ENCODE data around the gene SYDE1.
"Not testable (repeated sequence)": the region's sequence is repeated elsewhere in the genome, so short reads cannot be mapped to it uniquely, and the experiment has no call there.

SYDE1 gene

GRCh38 chr19:15107061-15108010 lies at the start of gene SYDE1:
SYDE1 (plus strand) TSS chr19:15107401; CDS start chr19:15107434, 33 bp downstream.
- Histone ChIP-seq H3K9me3 (ENCODE audit: control insufficient read depth, insufficient read depth, low read length) (no peaks in the 10 kb centered on the region), H3K4me3 (ENCODE audit: low read length) (peak within 1 kb of the TSS; percentile 68), H3K27me3 (ENCODE audit: control insufficient read depth, insufficient read depth, low read length) (no peaks in the 10 kb centered on the region), H3K36me3 (ENCODE audit: control insufficient read depth, insufficient read depth, low read length) (peaks cover 22% of the 10 kb centered on the region), H3K4me1 (ENCODE audit: control insufficient read depth, insufficient read depth, low read length) (no peaks in the 10 kb centered on the region; the same call in none of the 2 replicates), H3K27ac (ENCODE audit: low read length) (no peak within 1 kb of the TSS)
- WGBS (ENCODE audit: insufficient coverage, insufficient read length), result no CpG with 5 or more reads among the region's 78 CpGs
- no peak for DNase-seq (ENCODE audit: low read depth, low spot score)

- Histone ChIP-seq H3K36me3 (ENCODE audit: control insufficient read depth, insufficient read depth, low read length) (no peaks in the 10 kb centered on the region), H3K4me3 (ENCODE audit: low read length) (no peak overlapping the region), H3K27me3 (ENCODE audit: control insufficient read depth, insufficient read depth, low read length) (no peaks in the 10 kb centered on the region), H3K27ac (ENCODE audit: low read length) (no peak overlapping the region), H3K4me1 (ENCODE audit: control insufficient read depth, insufficient read depth, low read length) (no peaks in the 10 kb centered on the region), H3K9me3 (ENCODE audit: control insufficient read depth, insufficient read depth, low read length) (no peaks in the 10 kb centered on the region)
- DNase-seq (ENCODE audit: low read depth, low spot score), result no peak
- WGBS (ENCODE audit: insufficient coverage, insufficient read length), result no CpG with 5 or more reads among the region's 12 CpGs
Measured at GRCh38 chr19:15062036-15062435, 45.2 kb upstream of the SYDE1 start.

- WGBS (ENCODE audit: insufficient coverage, insufficient read length), result no CpG with 5 or more reads among the region's 4 CpGs
- H3K27ac ChIP-seq (ENCODE audit: low read length); H3K4me3 ChIP-seq (ENCODE audit: low read length); H3K27me3 ChIP-seq (ENCODE audit: control insufficient read depth, insufficient read depth, low read length); H3K4me1 ChIP-seq (ENCODE audit: control insufficient read depth, insufficient read depth, low read length); DNase-seq (ENCODE audit: low read depth, low spot score); H3K9me3 ChIP-seq (ENCODE audit: control insufficient read depth, insufficient read depth, low read length); H3K36me3 ChIP-seq (ENCODE audit: control insufficient read depth, insufficient read depth, low read length): not testable (repeated sequence)
Measured at GRCh38 chr19:15070386-15070785, 36.8 kb upstream of the SYDE1 start.

GRCh38 chr19:15072930-15073647 lies 34.1 kb upstream of the SYDE1 start:
- WGBS (ENCODE audit: insufficient coverage, insufficient read length), result no CpG with 5 or more reads among the region's 23 CpGs
- DNase-seq (ENCODE audit: low read depth, low spot score), result no peak
- H3K4me1 ChIP-seq (ENCODE audit: control insufficient read depth, insufficient read depth, low read length), result no peaks in the 10 kb centered on the region
- H3K27me3 ChIP-seq (ENCODE audit: control insufficient read depth, insufficient read depth, low read length), result no peaks in the 10 kb centered on the region
- no peaks in the 10 kb centered on the region for H3K36me3 ChIP-seq (ENCODE audit: control insufficient read depth, insufficient read depth, low read length)
- no peak overlapping the region for H3K27ac ChIP-seq (ENCODE audit: low read length)
- H3K4me3 ChIP-seq (ENCODE audit: low read length), result no peak overlapping the region
- no peaks in the 10 kb centered on the region for H3K9me3 ChIP-seq (ENCODE audit: control insufficient read depth, insufficient read depth, low read length)

GRCh38 chr19:15074371-15074770 lies 32.8 kb upstream of the SYDE1 start:
- Histone ChIP-seq H3K4me1 (ENCODE audit: control insufficient read depth, insufficient read depth, low read length) (no peaks in the 10 kb centered on the region), H3K27ac (ENCODE audit: low read length) (no peak overlapping the region), H3K9me3 (ENCODE audit: control insufficient read depth, insufficient read depth, low read length) (no peaks in the 10 kb centered on the region), H3K27me3 (ENCODE audit: control insufficient read depth, insufficient read depth, low read length) (no peaks in the 10 kb centered on the region), H3K4me3 (ENCODE audit: low read length) (no peak overlapping the region), H3K36me3 (ENCODE audit: control insufficient read depth, insufficient read depth, low read length) (no peaks in the 10 kb centered on the region)
- no CpG with 5 or more reads among the region's 2 CpGs for WGBS (ENCODE audit: insufficient coverage, insufficient read length)
- no peak for DNase-seq (ENCODE audit: low read depth, low spot score)

GRCh38 chr19:15075806-15076205 lies 31.4 kb upstream of the SYDE1 start:
- Histone ChIP-seq H3K4me1 (ENCODE audit: control insufficient read depth, insufficient read depth, low read length) (no peaks in the 10 kb centered on the region), H3K27ac (ENCODE audit: low read length) (no peak overlapping the region), H3K9me3 (ENCODE audit: control insufficient read depth, insufficient read depth, low read length) (no peaks in the 10 kb centered on the region), H3K4me3 (ENCODE audit: low read length) (no peak overlapping the region), H3K36me3 (ENCODE audit: control insufficient read depth, insufficient read depth, low read length) (no peaks in the 10 kb centered on the region), H3K27me3 (ENCODE audit: control insufficient read depth, insufficient read depth, low read length) (no peaks in the 10 kb centered on the region)
- no CpG with 5 or more reads among the region's 4 CpGs for WGBS (ENCODE audit: insufficient coverage, insufficient read length)
- DNase-seq (ENCODE audit: low read depth, low spot score), result no peak

- not testable (repeated sequence) for H3K4me1 ChIP-seq (ENCODE audit: control insufficient read depth, insufficient read depth, low read length); H3K27ac ChIP-seq (ENCODE audit: low read length); DNase-seq (ENCODE audit: low read depth, low spot score); H3K9me3 ChIP-seq (ENCODE audit: control insufficient read depth, insufficient read depth, low read length); H3K27me3 ChIP-seq (ENCODE audit: control insufficient read depth, insufficient read depth, low read length); H3K4me3 ChIP-seq (ENCODE audit: low read length); H3K36me3 ChIP-seq (ENCODE audit: control insufficient read depth, insufficient read depth, low read length)
- no CpG with 5 or more reads among the region's 4 CpGs for WGBS (ENCODE audit: insufficient coverage, insufficient read length)
Measured at GRCh38 chr19:15080002-15080401, 27.2 kb upstream of the SYDE1 start.

GRCh38 chr19:15081911-15082310 lies 25.3 kb upstream of the SYDE1 start, which contains the start of gene OR1I1:
OR1I1 (plus strand) TSS chr19:15082211; CDS start chr19:15087066, 4,855 bp downstream.
- no CpG with 5 or more reads among the region's 6 CpGs for WGBS (ENCODE audit: insufficient coverage, insufficient read length)
- H3K4me1 ChIP-seq (ENCODE audit: control insufficient read depth, insufficient read depth, low read length), result no peaks in the 10 kb centered on the region
- no peaks in the 10 kb centered on the region for H3K9me3 ChIP-seq (ENCODE audit: control insufficient read depth, insufficient read depth, low read length)
- no peaks in the 10 kb centered on the region; the same call in 1 of the 2 replicates for H3K27me3 ChIP-seq (ENCODE audit: control insufficient read depth, insufficient read depth, low read length)
- no peak within 1 kb of the TSS for H3K4me3 ChIP-seq (ENCODE audit: low read length)
- no peak for DNase-seq (ENCODE audit: low read depth, low spot score)
- no peaks in the 10 kb centered on the region for H3K36me3 ChIP-seq (ENCODE audit: control insufficient read depth, insufficient read depth, low read length)
- no peak within 1 kb of the TSS for H3K27ac ChIP-seq (ENCODE audit: low read length)

GRCh38 chr19:15087182-15087581 lies 20.0 kb upstream of the SYDE1 start:
- no peaks in the 10 kb centered on the region for H3K4me1 ChIP-seq (ENCODE audit: control insufficient read depth, insufficient read depth, low read length)
- H3K27me3 ChIP-seq (ENCODE audit: control insufficient read depth, insufficient read depth, low read length), result no peaks in the 10 kb centered on the region
- no peaks in the 10 kb centered on the region for H3K36me3 ChIP-seq (ENCODE audit: control insufficient read depth, insufficient read depth, low read length)
- no peak overlapping the region for H3K27ac ChIP-seq (ENCODE audit: low read length)
- no peak overlapping the region for H3K4me3 ChIP-seq (ENCODE audit: low read length)
- DNase-seq (ENCODE audit: low read depth, low spot score), result no peak
- WGBS (ENCODE audit: insufficient coverage, insufficient read length), result no CpG with 5 or more reads among the region's 11 CpGs
- no peaks in the 10 kb centered on the region for H3K9me3 ChIP-seq (ENCODE audit: control insufficient read depth, insufficient read depth, low read length)

- DNase-seq (ENCODE audit: low read depth, low spot score), result peak; percentile 43
- no peak overlapping the region for H3K27ac ChIP-seq (ENCODE audit: low read length)
- no peaks in the 10 kb centered on the region for H3K4me1 ChIP-seq (ENCODE audit: control insufficient read depth, insufficient read depth, low read length)
- no peaks in the 10 kb centered on the region for H3K27me3 ChIP-seq (ENCODE audit: control insufficient read depth, insufficient read depth, low read length)
- H3K4me3 ChIP-seq (ENCODE audit: low read length), result no peak overlapping the region
- no peaks in the 10 kb centered on the region for H3K36me3 ChIP-seq (ENCODE audit: control insufficient read depth, insufficient read depth, low read length)
- WGBS (ENCODE audit: insufficient coverage, insufficient read length), result no CpG with 5 or more reads among the region's 13 CpGs
- H3K9me3 ChIP-seq (ENCODE audit: control insufficient read depth, insufficient read depth, low read length), result no peaks in the 10 kb centered on the region
Measured at GRCh38 chr19:15091918-15092753, 15.1 kb upstream of the SYDE1 start.

Data from iPS DF 6.9 (cell line).